ENCODE measurements around the gene KCNH1. TPM values are rescaled to one million over a fixed set of nuclear protein-coding genes. Genes with fewer than 3 reads are reported as not detected.

Gene KCNH1
- total and polyA plus RNA-seq, 5 experiments from 2014 or later: not detected

DNA sequence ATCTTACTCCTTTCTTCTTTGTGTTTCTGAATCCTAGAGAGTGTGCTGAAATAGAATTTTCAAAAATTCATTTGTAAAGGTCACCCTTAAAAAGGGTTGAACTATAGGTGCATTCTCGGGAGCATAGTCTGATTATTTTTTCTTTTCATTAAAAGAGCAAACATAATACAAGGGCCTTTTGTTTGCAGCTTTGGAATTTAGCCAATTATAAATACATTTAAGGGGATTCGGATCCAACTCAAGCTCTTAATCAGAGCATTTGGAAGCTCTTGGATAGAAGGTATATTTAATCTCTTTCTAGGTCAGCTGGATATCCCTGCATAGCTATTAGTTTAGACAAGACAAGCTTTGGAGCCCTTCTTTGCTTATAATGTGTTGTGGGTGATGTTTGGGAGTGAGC lies 483.5 kb downstream of the KCNH1 start:
- Mint-ChIP-seq H3K27ac (no peak overlapping the region), H3K4me3 (no peak overlapping the region), H3K9me3 (no peaks in the 10 kb centered on the region), H3K27me3 (peaks cover 0 to 4% (median 0%) of the 10 kb centered on the region in 5 donors), H3K4me1 (peaks cover 0 to 15% (median 12%) of the 10 kb centered on the region in 4 donors), H3K36me3 (no peaks in the 10 kb centered on the region)
- ATAC-seq (no peak), DNase-seq (no peak)
- POLR2A ChIA-PET: no interaction called here

DNA sequence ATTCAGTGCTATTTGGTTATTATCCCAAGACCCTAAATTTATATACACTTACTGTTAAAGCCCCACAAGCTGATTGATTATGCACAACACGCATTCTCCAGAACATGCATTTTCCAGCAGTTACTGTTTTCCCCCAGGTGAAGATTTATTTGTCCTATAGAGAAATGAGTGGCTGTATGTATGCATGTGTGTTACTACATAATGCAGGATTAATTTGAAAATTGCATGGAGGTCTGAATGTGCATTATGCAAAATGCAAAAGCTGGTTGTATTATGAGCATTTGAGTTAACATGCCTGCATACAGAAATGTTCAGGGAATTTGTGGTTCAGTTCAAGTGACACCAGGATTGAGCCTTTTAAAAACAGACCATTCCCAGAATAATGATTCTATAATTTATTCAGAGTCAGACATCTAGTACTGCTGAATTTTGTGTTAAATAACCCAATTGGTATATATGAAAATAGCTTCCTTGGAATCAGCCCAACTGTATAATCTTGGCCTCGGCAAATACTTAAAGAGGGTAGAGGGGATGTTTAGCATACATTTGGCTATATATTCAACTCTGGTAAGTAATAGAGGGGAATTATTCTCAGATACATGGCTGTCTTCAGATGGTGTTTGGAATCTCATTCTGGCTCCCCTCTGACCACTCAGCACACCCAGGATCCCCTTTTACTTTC lies 485.2 kb downstream of the KCNH1 start:
- Mint-ChIP-seq H3K27me3 (peaks cover 0 to 4% (median 0%) of the 10 kb centered on the region in 5 donors), H3K36me3 (no peaks in the 10 kb centered on the region), H3K27ac (no peak overlapping the region), H3K4me1 (peaks cover 0 to 15% (median 12%) of the 10 kb centered on the region in 4 donors), H3K9me3 (no peaks in the 10 kb centered on the region), H3K4me3 (no peak overlapping the region)
- POLR2A ChIA-PET: no interaction called here
- ATAC-seq: no peak
- DNase-seq: no peak

DNA sequence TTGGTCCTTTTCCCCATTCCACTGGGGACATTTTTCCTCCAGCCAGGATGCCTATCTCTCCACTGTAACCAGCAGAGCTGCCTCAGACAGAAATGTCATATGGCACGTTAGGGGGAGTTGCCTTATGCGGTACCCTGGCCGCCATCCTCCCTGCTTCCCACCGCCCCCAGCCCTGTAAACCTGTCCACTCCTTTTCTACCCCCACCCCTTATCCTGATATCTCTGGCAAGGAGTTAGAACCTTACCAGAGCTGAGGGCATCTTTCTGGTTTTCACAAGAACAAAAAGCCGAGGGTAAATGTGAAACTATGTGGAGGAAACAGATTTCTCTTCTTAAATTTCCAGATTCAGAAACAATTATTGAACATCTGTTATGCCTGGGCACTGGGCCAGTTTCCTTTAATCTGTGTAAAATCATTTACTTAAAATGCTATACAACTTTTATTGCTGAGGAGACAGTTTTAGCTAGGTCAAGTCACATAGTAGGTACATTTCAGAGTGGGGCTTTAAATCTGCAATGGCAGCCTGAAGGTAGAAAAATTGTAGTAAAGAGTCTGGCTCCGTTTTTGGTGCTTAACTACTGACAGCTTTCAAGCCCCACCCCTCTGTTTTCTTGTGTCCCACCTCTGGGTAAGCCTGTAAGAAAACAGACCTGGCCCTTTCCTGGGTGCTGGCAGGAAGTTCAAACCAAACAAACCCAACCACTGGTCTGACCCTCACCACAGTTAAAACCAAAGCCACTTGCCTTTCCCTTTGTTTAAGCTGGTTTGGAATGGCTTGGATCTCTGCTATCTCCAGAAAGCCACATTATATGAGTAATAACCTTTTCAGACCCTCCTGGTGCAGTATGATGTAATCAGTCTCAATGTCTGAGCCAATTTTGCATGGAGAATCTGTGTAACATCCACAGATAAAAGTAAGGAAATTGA lies 486.3 kb downstream of the KCNH1 start:
- Mint-ChIP-seq H3K4me3 (no peak overlapping the region), H3K9me3 (no peaks in the 10 kb centered on the region), H3K27me3 (peaks cover 0 to 4% (median 0%) of the 10 kb centered on the region in 5 donors), H3K36me3 (no peaks in the 10 kb centered on the region), H3K27ac (no peak overlapping the region), H3K4me1 (peaks cover 0 to 15% (median 12%) of the 10 kb centered on the region in 4 donors)
- DNase-seq (no peak), ATAC-seq (no peak)
- POLR2A ChIA-PET: no interaction called here

DNA sequence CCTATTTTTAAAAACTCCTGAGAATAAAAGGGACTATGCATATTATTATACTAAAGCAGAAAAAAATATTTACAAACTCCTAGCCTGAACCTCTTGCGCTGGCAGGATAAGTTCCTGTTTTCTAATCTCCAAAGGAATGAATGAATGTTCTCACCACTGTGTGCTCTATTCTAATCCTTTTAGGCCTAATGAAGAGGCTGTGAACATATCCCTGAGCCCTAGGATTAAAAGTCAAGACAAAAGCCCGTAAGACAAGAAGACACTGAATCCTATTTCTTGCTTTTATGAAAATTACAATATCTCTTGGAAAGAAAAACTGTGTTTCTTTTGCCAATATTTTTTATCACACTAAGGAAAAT lies 487.7 kb downstream of the KCNH1 start:
- no peak overlapping the region for H3K4me3 Mint-ChIP-seq
- POLR2A ChIA-PET: no interaction called here
- DNase-seq: no peak
- H3K4me1 Mint-ChIP-seq: peaks cover 0 to 15% (median 12%) of the 10 kb centered on the region in 4 donors
- H3K27me3 Mint-ChIP-seq: no peaks in the 10 kb centered on the region
- no peaks in the 10 kb centered on the region for H3K36me3 Mint-ChIP-seq
- H3K9me3 Mint-ChIP-seq: no peaks in the 10 kb centered on the region
- no peak for ATAC-seq
- no peak overlapping the region for H3K27ac Mint-ChIP-seq

DNA sequence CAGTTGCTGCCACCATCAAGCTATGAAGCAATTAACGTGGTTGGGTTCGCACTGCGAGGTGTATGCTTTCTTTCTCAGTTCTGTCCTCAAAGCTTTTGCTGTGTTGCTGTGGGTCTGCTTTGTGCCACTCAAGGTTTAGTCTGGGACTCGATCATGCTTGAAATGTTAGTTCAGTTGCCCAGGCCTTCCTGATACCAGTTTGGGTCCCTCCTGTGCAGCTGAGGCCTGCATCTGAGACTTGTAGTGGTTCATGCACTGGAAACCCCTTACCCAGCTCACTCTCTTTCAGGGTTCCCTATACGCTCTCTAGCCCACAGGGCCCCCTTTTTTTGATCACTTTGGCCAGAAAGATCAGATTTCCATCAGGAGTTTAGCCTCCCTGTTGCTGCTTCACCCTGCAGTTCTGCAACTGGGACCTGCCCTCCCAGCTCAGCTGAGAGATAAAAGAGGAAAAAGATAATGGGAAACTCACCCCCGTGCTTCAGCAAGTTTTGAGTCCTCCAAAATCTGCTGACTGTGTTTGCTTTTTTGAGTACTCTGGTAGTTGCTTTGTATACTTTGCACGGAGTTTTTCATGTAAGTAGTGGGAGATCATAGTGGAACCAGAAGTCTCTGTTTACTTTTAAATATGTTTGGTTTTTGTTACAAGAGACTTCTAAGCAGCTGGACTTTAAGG lies 488.2 kb downstream of the KCNH1 start:
- DNase-seq: no peak

DNA sequence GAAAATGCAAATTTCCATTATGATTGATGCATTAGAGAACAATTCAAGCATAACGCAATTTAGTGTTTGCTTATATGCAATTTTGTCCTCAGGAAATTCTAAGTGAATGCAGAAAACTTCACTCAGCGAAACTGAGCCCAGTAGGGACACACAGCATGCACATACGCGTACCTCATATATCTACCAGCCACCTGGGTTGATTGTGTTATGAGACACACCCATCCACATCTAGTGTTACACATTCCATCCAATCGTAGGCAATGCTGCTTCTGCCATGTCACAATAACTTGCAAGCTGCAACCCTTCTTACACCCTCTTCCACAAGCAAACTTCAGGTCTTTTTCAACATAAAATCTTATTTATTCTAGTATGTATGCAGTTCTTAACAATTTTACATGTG lies 492.4 kb downstream of the KCNH1 start:
- no peaks in the 10 kb centered on the region for H3K9me3 Mint-ChIP-seq

More for the DNA sequence above, 488.2 kb downstream of the KCNH1 start:
- POLR2A ChIA-PET: no interaction called here
- H3K27ac Mint-ChIP-seq: no peak overlapping the region
- no peak overlapping the region for H3K4me3 Mint-ChIP-seq
- no peaks in the 10 kb centered on the region for H3K36me3 Mint-ChIP-seq
- H3K27me3 Mint-ChIP-seq: no peaks in the 10 kb centered on the region
- peaks cover 0 to 15% (median 12%) of the 10 kb centered on the region in 4 donors for H3K4me1 Mint-ChIP-seq
- no peaks in the 10 kb centered on the region for H3K9me3 Mint-ChIP-seq
- no peak for ATAC-seq

DNA sequence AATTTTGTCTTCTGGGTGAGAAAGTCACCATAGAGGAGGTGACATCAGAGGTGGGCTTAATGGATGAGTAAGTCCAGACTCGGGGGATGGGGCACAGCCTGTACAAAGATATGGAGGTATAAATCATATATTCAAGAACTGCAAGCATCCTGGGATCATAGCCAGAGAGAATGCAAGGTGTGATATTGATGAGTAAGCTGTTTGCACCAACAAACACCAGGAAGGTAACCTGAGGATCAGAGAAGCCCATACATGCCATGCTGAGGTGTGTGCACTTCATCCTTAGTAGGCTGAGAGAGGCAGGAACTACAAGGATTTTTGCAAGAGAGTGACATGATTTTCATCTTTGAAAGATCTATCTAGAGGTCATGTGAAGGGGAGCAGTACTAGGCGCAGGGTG lies 498.8 kb downstream of the KCNH1 start:
- H3K9me3 Mint-ChIP-seq: no peaks in the 10 kb centered on the region
- no peaks in the 10 kb centered on the region for H3K4me1 Mint-ChIP-seq
- H3K27me3 Mint-ChIP-seq: peaks cover 0 to 7% (median 0%) of the 10 kb centered on the region in 5 donors
- no peak overlapping the region for H3K4me3 Mint-ChIP-seq
- no peak for DNase-seq
- no peak overlapping the region for H3K27ac Mint-ChIP-seq
- no peaks in the 10 kb centered on the region for H3K36me3 Mint-ChIP-seq
- no peak for ATAC-seq
- POLR2A ChIA-PET: no interaction called here

More for the DNA sequence above, 492.4 kb downstream of the KCNH1 start:
- H3K27ac Mint-ChIP-seq: no peak overlapping the region
- H3K36me3 Mint-ChIP-seq: no peaks in the 10 kb centered on the region
- ATAC-seq: no peak
- H3K27me3 Mint-ChIP-seq: peaks cover 0 to 4% (median 0%) of the 10 kb centered on the region in 5 donors
- no peak for DNase-seq
- no peaks in the 10 kb centered on the region for H3K4me1 Mint-ChIP-seq
- POLR2A ChIA-PET: no interaction called here
- no peak overlapping the region for H3K4me3 Mint-ChIP-seq

DNA sequence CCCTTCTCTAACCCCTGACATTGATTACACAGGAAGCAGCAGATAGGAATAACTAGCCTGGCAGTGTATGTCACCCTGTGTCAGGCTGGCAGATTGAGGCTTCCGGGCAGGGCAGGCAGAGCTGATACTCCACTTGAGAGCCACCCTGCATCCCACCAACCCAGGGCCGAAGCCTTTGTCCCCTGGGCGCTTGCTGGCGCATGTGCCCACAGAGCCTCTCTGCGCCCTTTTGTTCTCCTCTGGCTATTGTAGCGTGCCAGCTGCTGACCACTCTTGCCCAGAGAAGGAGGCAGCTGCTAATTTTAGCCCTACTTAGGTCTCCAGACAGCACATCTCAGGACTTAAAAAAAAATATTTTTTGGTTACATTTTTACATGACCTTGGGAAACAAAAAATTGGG lies 500.3 kb downstream of the KCNH1 start:
- ATAC-seq: no peak
- no peak overlapping the region for H3K27ac Mint-ChIP-seq
- H3K36me3 Mint-ChIP-seq: no peaks in the 10 kb centered on the region
- no peaks in the 10 kb centered on the region for H3K4me1 Mint-ChIP-seq
- H3K9me3 Mint-ChIP-seq: no peaks in the 10 kb centered on the region
- DNase-seq: no peak
- no peak overlapping the region for H3K4me3 Mint-ChIP-seq
- peaks cover 0 to 3% (median 0%) of the 10 kb centered on the region in 5 donors for H3K27me3 Mint-ChIP-seq
- POLR2A ChIA-PET: no interaction called here

DNA sequence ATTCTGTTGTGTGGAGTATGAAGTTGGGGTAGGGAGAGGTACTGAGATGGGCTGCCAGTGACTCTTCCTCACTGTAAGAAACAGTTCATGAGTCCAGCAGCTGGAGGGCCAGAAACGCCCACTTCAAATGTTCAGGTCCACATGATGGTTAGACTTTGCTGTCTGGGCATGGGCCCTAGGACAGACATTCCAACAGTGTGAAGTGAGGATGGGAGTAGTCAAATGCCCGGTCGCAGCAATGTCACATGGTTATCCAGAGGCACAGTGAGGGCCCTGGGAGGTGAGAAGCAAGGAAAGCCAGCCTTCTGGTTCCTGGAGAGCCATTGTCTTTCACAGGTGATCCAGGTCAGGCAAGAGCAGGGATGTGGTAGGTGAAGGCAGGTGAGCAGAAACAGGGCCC lies 500.8 kb downstream of the KCNH1 start:
- Mint-ChIP-seq H3K27ac (no peak overlapping the region), H3K4me1 (no peaks in the 10 kb centered on the region), H3K36me3 (no peaks in the 10 kb centered on the region), H3K27me3 (peaks cover 0 to 3% (median 0%) of the 10 kb centered on the region in 5 donors), H3K9me3 (no peaks in the 10 kb centered on the region), H3K4me3 (no peak overlapping the region)
- POLR2A ChIA-PET: no interaction called here
- no peak for ATAC-seq
- no peak for DNase-seq

- DNase-seq (no peak), ATAC-seq (no peak)
- Mint-ChIP-seq H3K27ac (no peak overlapping the region), H3K27me3 (peaks cover 0 to 3% (median 0%) of the 10 kb centered on the region in 5 donors), H3K9me3 (no peaks in the 10 kb centered on the region), H3K4me3 (no peak overlapping the region), H3K36me3 (no peaks in the 10 kb centered on the region), H3K4me1 (no peaks in the 10 kb centered on the region)
- POLR2A ChIA-PET: no interaction called here
Measured at GRCh38 chr1:210631399-210631798, 502.5 kb downstream of the KCNH1 start.

- ATAC-seq: no peak
- Mint-ChIP-seq H3K4me1 (no peaks in the 10 kb centered on the region), H3K4me3 (no peak overlapping the region), H3K27me3 (peaks cover 0 to 6% (median 0%) of the 10 kb centered on the region in 5 donors), H3K9me3 (no peaks in the 10 kb centered on the region), H3K27ac (no peak overlapping the region), H3K36me3 (no peaks in the 10 kb centered on the region)
- POLR2A ChIA-PET: no interaction called here
- no peak for DNase-seq
Measured at GRCh38 chr1:210629276-210629675, 504.7 kb downstream of the KCNH1 start.

- H3K36me3 Mint-ChIP-seq: no peaks in the 10 kb centered on the region
- POLR2A ChIA-PET: no interaction called here
- DNase-seq (no peak), ATAC-seq (no peak)
- H3K27ac Mint-ChIP-seq: no peak overlapping the region
- H3K9me3 Mint-ChIP-seq: no peaks in the 10 kb centered on the region
- H3K4me3 Mint-ChIP-seq: no peak overlapping the region
- H3K27me3 Mint-ChIP-seq: peaks cover 0 to 6% (median 0%) of the 10 kb centered on the region in 5 donors
- H3K4me1 Mint-ChIP-seq: no peaks in the 10 kb centered on the region
Measured at GRCh38 chr1:210627755-210628154, 506.2 kb downstream of the KCNH1 start.
